PC-9 (cell line): ENCODE measurements around the gene TLE5.

Experiments
- CTCF ChIP-seq: fragments of 200-600 bp; sonication (generic); conservative IDR thresholded peaks from 2 replicates; pipeline ENCODE4 v1.6.1; 2017; ENCODE audit warnings: mixed run types, antibody characterized with exemption, mild to moderate bottlenecking, moderate library complexity
- EZH2 ChIP-seq: fragments of 200-600 bp; sonication (generic); IDR thresholded peaks from 2 replicates; pipeline ENCODE4 v1.8.0; 2017; ENCODE audit warnings: antibody characterized with exemption, low read depth

GRCh38 chr19:3084943-3085342 lies 22.6 kb upstream of the TLE5 start:
- no peak for TF ChIP-seq EZH2
- no peak for TF ChIP-seq CTCF
